H9 (cell line): ENCODE data around the gene DPEP2. TPM values are rescaled to one million over a fixed set of nuclear protein-coding genes. Genes with fewer than 3 reads are reported as not detected.

ENCODE experiments used
- DNase-seq: peaks from one replicate; pipeline ENCODE4 v3.0.0-alpha.2; 2017
- H2AFZ ChIP-seq: one replicate; pipeline ENCODE4 v1.6.1; 2013; ENCODE audit warnings: mild to moderate bottlenecking, low read length, control low read depth, moderate library complexity
- H2AK5ac ChIP-seq: 2 replicates; pipeline ENCODE4 v1.6.1; 2013; ENCODE audit warnings: low read length, control low read depth, mixed read lengths; ENCODE audit not compliant: insufficient read length
- H2BK120ac ChIP-seq: one replicate; pipeline ENCODE4 v1.6.1; 2013; ENCODE audit warnings: low read depth, mild to moderate bottlenecking, low read length, control low read depth, inconsistent platforms; ENCODE audit not compliant: poor library complexity, severe bottlenecking
- H2BK12ac ChIP-seq: 2 replicates; pipeline ENCODE4 v1.6.1; 2013; ENCODE audit warnings: low read length, control low read depth, mixed read lengths, low read depth; ENCODE audit not compliant: insufficient read length
- H2BK15ac ChIP-seq: 2 replicates; pipeline ENCODE4 v1.6.1; 2013; ENCODE audit warnings: low read depth, low read length, control low read depth
- H2BK20ac ChIP-seq: one replicate; pipeline ENCODE4 v1.6.1; 2013; ENCODE audit warnings: low read depth, mild to moderate bottlenecking, low read length, control low read depth, inconsistent platforms; ENCODE audit not compliant: poor library complexity, severe bottlenecking
- H2BK5ac ChIP-seq: 2 replicates; pipeline ENCODE4 v1.6.1; 2013; ENCODE audit warnings: low read length, control low read depth, mixed read lengths; ENCODE audit not compliant: insufficient read length
- H3K14ac ChIP-seq: 2 replicates; pipeline ENCODE4 v1.6.1; 2013; ENCODE audit warnings: low read length, control low read depth; ENCODE audit not compliant: insufficient read depth
- H3K18ac ChIP-seq: 2 replicates; pipeline ENCODE4 v1.6.1; 2013; ENCODE audit warnings: low read depth, mild to moderate bottlenecking, mixed read lengths, low read length, control low read depth; ENCODE audit not compliant: insufficient read length
- H3K23ac ChIP-seq: 2 replicates; pipeline ENCODE4 v1.6.1; 2013; ENCODE audit warnings: low read length, control low read depth, mixed read lengths, low read depth; ENCODE audit not compliant: insufficient read length
- H3K23me2 ChIP-seq: 2 replicates; pipeline ENCODE4 v1.6.1; 2013; ENCODE audit warnings: low read depth, mild to moderate bottlenecking, mixed read lengths, low read length, control low read depth; ENCODE audit not compliant: insufficient read length, poor library complexity, severe bottlenecking
- H3K27ac ChIP-seq: 2 replicates; pipeline ENCODE4 v1.5.1; 2013; ENCODE audit warnings: low read length, control low read depth, mixed read lengths, low read depth; ENCODE audit not compliant: insufficient read length
- H3K27me3 ChIP-seq: 2 replicates; pipeline ENCODE4 v1.6.1; 2013; ENCODE audit warnings: low read length, control low read depth, inconsistent platforms; ENCODE audit not compliant: insufficient read depth
- H3K4ac ChIP-seq: 2 replicates; pipeline ENCODE4 v1.6.1; 2013; ENCODE audit warnings: low read depth, mild to moderate bottlenecking, control low read depth, inconsistent platforms, low read length, moderate library complexity
- H3K4me1 ChIP-seq: 2 replicates; pipeline ENCODE4 v1.6.1; 2013; ENCODE audit warnings: low read length, control low read depth, inconsistent platforms; ENCODE audit not compliant: insufficient read depth
- H3K4me2 ChIP-seq: 2 replicates; pipeline ENCODE4 v1.6.1; 2013; ENCODE audit warnings: low read length, control low read depth, mixed read lengths; ENCODE audit not compliant: insufficient read length, insufficient read depth
- H3K56ac ChIP-seq: 2 replicates; pipeline ENCODE4 v1.6.1; 2013; ENCODE audit warnings: low read depth, mild to moderate bottlenecking, mixed read lengths, low read length, control low read depth; ENCODE audit not compliant: insufficient read length
- H3K79me1 ChIP-seq: 2 replicates; pipeline ENCODE4 v1.6.1; 2013; ENCODE audit warnings: low read depth, mild to moderate bottlenecking, moderate library complexity, low read length, control low read depth, inconsistent platforms; ENCODE audit not compliant: insufficient read depth, poor library complexity, severe bottlenecking
- H3K79me2 ChIP-seq: 2 replicates; pipeline ENCODE4 v1.6.1; 2013; ENCODE audit warnings: low read length, control low read depth, inconsistent platforms; ENCODE audit not compliant: insufficient read depth
- H3K9ac ChIP-seq: 2 replicates; pipeline ENCODE4 v1.6.1; 2013; ENCODE audit warnings: low read length, control low read depth, mixed read lengths; ENCODE audit not compliant: insufficient read length; ENCODE audit errors: extremely low read depth
- H3K9me3 ChIP-seq: one replicate; pipeline ENCODE4 v1.6.1; 2013; ENCODE audit warnings: low read depth, low read length, inconsistent platforms; ENCODE audit not compliant: control insufficient read depth
- H3T11ph ChIP-seq: one replicate; pipeline ENCODE4 v1.6.1; 2013; ENCODE audit warnings: mild to moderate bottlenecking, low read length, control low read depth, inconsistent platforms
- H4K20me1 ChIP-seq: one replicate; pipeline ENCODE4 v1.6.1; 2013; ENCODE audit not compliant: control insufficient read depth, insufficient read length, insufficient read depth
- H4K5ac ChIP-seq: 2 replicates; pipeline ENCODE4 v1.6.1; 2013; ENCODE audit warnings: low read depth, mild to moderate bottlenecking, mixed read lengths, low read length, control low read depth; ENCODE audit not compliant: insufficient read length
- H4K8ac ChIP-seq: replicated peaks from 2 replicates; pipeline ENCODE4 v1.6.1; 2013; ENCODE audit warnings: low read length, control low read depth, mixed read lengths, low read depth; ENCODE audit not compliant: insufficient read length
- H4K91ac ChIP-seq: 2 replicates; pipeline ENCODE4 v1.6.1; 2013; ENCODE audit warnings: low read depth, mild to moderate bottlenecking, moderate library complexity, mixed read lengths, low read length, control low read depth; ENCODE audit not compliant: insufficient read length
- H3K27ac Mint-ChIP-seq, 3 experiments: 2 replicates in 2 of 3; 3 replicates in 1 of 3; pipeline ENCODE4 v1.8.0; 2020 to 2021; ENCODE audit warnings: mixed read lengths in 3 of 3, mild to moderate bottlenecking in 1 of 3, moderate library complexity in 1 of 3
- H3K27me3 Mint-ChIP-seq: 2 replicates; pipeline ENCODE4 v1.8.0; 2021; ENCODE audit warnings: low read depth, mild to moderate bottlenecking, moderate library complexity, mixed read lengths
- H3K36me3 Mint-ChIP-seq, 3 experiments: 2 replicates in 2 of 3; 3 replicates in 1 of 3; pipeline ENCODE4 v1.8.0; 2020 to 2021; ENCODE audit warnings: low read depth in 3 of 3, mixed read lengths in 3 of 3; ENCODE audit not compliant: insufficient read depth in 1 of 3
- H3K4me1 Mint-ChIP-seq, 2 experiments: 2 replicates each; pipeline ENCODE4 v1.8.0; 2020; ENCODE audit warnings: mixed read lengths in 2 of 2
- H3K4me3 Mint-ChIP-seq, 2 experiments: 2 replicates in 1 of 2; 3 replicates in 1 of 2; pipeline ENCODE4 v1.8.0; 2020 to 2021; ENCODE audit warnings: mild to moderate bottlenecking in 2 of 2, mixed read lengths in 2 of 2, moderate library complexity in 1 of 2
- H3K9me3 Mint-ChIP-seq, 2 experiments: 2 replicates in 1 of 2; 3 replicates in 1 of 2; pipeline ENCODE4 v1.8.0; 2020; ENCODE audit warnings: mild to moderate bottlenecking in 2 of 2, mixed read lengths in 2 of 2, moderate library complexity in 1 of 2
- CTCF ChIP-seq: fragments of 200-600 bp; sonication (generic); conservative IDR thresholded peaks from 3 replicates; pipeline ENCODE4 v1.8.0; 2021; ENCODE audit warnings: antibody characterized with exemption, mild to moderate bottlenecking
- WGBS: extraction: QIAGEN DNeasy Blood & Tissue Kit; methylation state at CpG from one replicate; pipeline ENCODE4 v1.1.7; 2013; ENCODE audit warnings: missing lambda C conversion rate, low lambda C conversion rate, mixed read lengths; ENCODE audit not compliant: insufficient read length; ENCODE audit errors: extremely low coverage; 5-methylcytosine and 5-hydroxymethylcytosine counted together
- total RNA-seq: library from RNA; stranded (reverse); gene quantifications from 2 replicates; pipeline ENCODE4 v1.2.1, GENCODE V29; 2021

Gene DPEP2
- total RNA-seq, 1 experiment from 2014 or later, result not detected

- Histone ChIP-seq H2AFZ (no peak overlapping the region), H3K79me2 (no peaks in the 10 kb centered on the region; the same call in 1 of the 2 replicates), H2BK12ac (no peak overlapping the region), H4K5ac (no peak overlapping the region), H3K4ac (no peak overlapping the region), H2BK120ac (no peak overlapping the region), H2BK20ac (no peak overlapping the region), H4K8ac (no peak overlapping the region), H3K9me3 (no peaks in the 10 kb centered on the region), H3K4me1 (peaks cover 5% of the 10 kb centered on the region; the same call in 1 of the 2 replicates), H3K23me2 (peaks cover 3% of the 10 kb centered on the region), H3K27me3 (no peaks in the 10 kb centered on the region), H3K79me1 (no peaks in the 10 kb centered on the region), H3T11ph (no peak overlapping the region), H3K18ac (no peak overlapping the region), H2BK15ac (no peak overlapping the region), H3K14ac (no peak overlapping the region), H4K91ac (no peak overlapping the region), H4K20me1 (peaks cover 1% of the 10 kb centered on the region), H3K27ac (no peak overlapping the region), H3K4me2 (peak overlapping the region; percentile 22), H2AK5ac (no peak overlapping the region), H3K23ac (no peak overlapping the region), H2BK5ac (no peak overlapping the region), H3K56ac (no peak overlapping the region), H3K9ac (no peak overlapping the region)
- Mint-ChIP-seq H3K4me3 (peak overlapping the region; percentile 93 to 95), H3K36me3 (peaks cover 0 to 12% (median 2%) of the 10 kb centered on the region in 3 experiments; a peak in 4 of 7 replicates), H3K9me3 (no peaks in the 10 kb centered on the region; a peak in 1 of 5 replicates), H3K27me3 (peaks cover 2% of the 10 kb centered on the region), H3K4me1 (peaks cover 34 to 38% of the 10 kb centered on the region in 2 experiments), H3K27ac (peak overlapping the region in 2 of 3 experiments; percentile 22 to 52; a peak in 4 of 7 replicates)
- no peak for TF ChIP-seq CTCF
- WGBS, result no CpG with 5 or more reads among the region's 40 CpGs
- DNase-seq, result peak; percentile 88
Measured at GRCh38 chr16:67969254-67970039, 29.8 kb downstream of the DPEP2 start.
